ENCODE data around the gene SLC23A2.
A peak's percentile ranks its signal among the peaks of the same experiment; 100 is the strongest.

Gene SLC23A2

DNA sequence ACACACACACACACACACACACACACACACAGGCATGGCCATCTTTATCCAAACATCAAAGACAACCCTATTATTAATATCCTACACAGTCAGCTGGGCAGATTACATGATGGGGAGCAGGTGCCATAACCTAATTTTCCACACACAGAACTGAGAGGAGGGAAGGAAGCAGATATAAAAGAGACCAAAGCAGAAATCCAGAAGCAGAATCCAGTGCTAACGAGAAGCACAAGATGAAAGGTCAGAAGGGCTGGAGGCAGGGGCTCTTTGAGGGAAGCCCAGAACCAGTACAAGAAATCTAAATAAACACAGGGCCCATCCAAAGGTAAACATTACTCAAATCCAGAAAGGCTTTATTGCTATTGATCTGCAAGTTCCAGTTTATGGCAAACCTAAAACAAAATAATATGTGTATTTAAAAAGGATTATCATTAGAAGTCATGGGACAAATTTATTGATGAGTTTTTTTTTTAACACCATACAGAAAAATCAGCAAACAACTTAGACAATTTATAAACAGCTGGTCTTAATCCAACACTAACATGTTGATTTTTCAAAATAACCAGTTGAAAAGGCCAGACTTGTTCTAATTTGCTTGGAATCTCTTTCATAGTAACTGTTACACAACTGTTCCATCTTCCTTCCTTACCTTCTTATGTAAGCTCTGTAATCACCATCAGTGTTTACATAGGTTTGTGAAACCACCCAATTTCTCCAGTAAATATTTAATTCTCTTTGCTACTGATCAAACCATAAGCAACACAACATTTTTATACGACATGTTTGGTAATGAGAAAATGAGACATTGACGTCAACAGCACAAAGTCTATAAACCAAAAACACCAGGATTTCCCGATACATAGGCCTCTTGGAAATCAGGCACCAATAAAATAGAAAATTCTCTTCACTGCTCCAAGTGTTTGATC, 34.2 kb downstream of the SLC23A2 start:
- DNase-seq (ENCODE audit: low spot score) = no peak

DNA sequence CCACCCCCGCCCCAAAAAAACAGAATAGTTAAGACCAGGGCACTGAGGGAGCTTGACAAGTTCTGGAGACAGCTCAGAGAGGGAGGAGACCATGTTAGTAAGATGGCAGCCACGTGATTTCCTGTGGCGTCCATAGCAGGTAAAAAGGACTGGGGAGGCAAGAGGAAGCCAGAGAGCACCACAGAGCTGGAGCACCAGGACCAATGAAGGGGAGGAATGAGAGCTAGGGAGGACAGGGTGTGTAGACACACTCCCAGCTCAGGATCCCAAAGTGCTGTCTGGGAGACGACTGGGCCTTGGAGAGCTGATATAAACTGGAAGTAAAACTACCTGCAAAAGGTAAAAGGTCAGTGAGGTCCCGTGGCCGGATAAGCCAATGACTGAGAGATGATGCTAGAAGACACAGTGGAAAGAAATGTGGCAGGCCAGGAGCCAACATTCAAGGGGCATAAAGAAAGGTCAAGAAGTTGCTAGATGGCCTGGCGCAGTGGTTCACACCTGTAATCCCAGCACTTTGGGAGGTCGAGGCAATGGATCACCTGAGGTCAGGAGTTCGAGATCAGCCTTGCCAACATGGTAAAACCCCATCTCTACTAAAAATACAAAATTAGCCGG, 39.0 kb downstream of the SLC23A2 start:
- no peak for DNase-seq (ENCODE audit: low spot score)

DNA sequence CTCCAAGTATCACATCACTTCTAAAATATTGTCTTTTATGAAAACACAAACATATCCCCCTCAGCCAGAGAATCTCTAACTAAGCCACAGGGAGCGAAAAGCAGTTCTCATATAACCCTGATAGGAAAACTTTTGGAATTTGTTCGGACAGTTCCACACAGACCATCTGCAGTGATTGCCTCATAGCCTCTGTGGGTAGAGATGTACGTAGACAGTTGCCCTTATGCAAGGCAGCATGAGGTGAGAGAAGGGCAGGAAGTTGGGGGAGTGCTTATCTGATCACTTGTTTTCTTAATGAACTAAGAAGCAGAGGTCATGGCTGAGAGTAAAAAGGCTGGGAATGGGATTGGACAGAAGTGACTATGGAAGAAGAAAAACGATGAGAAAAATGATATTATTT, 39.6 kb downstream of the SLC23A2 start:
- no peak for DNase-seq (ENCODE audit: low spot score)

DNA sequence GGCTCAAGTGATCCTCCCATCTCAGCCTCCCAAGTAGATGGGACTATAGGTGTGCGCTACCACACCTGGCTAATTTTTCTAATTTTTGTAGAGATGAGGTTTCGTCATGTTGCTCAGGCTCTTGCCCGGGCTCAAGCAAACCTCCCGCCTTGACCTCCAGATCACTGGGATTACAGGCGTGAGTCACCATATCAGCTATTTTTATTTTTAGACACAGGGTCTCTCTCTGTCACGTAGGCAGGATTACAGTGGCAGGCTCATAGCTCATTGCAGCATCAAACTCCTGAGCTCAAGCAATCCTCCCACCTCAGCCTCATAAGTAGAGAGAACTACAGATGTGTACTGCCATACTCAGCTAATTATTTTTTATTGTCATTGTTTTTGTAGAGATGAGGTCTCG, 41.7 kb downstream of the SLC23A2 start:
- DNase-seq (ENCODE audit: low spot score) = no peak

DNA sequence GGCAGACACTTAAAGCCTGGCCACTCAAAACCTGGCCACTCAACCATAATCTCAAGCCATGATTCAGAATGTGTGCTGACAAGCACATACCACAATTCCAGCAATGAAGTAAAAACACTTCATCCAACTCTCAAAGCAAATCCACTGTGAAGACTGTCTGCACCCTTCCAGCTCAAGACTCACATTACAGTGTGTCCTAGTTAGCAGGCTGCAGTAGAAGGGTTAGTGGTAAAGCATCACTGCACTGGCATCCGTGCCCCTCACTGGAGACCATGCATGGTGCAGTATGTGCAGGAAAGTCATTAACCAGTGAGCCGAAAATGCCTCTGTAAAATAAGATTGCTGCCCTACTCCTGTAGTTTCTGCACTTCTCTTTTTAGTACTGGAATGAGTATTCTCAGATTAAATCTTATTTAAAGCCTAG, 43.4 kb downstream of the SLC23A2 start:
- no peak for DNase-seq (ENCODE audit: low spot score)

DNA sequence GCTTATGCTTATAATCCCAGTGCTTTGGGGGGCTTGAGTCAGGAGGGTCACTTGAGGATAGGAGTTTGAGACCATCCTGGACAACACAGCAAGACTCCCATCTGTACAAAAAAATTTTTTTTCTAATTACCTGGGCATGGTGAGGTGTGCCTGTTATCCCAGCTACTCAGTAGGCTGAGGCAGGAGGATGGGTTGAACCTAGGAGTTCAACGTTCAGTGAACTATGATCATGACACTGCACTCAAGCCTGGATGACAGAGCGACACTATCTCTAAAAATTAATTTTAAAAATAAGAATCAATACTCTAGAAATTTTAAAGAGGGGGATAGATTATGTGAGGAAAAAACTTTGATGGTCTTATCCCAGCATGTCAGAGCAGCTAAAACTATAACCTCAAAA, 44.1 kb downstream of the SLC23A2 start:
- no peak for DNase-seq (ENCODE audit: low spot score)

DNA sequence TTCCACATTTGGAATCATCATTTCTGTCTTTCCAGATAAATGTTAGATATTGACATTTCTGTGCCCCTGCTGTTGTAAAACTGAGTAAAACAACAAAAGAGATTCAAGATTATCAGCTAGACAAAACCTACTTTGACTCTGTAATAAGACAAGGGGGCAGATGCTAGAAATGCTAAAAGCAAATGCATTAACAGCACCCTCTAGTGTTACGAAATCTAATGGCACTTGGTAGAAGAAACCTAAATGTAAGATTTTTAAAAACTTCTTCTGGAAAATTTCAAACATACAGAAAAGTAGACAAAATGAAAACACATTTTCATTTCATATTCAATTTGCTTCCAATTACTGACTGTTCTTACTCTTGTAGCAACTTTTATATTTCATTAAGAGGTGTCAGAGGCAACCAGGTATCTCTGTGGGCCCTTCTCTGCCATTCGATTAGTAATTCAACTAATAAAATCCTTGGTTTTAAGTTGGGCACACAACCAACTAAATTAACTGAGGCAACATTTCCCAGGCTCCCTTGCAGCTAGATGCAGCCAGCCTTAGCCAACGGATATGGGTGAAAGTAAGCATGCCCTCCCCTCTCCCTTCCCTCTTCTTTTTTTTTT, 45.0 kb downstream of the SLC23A2 start:
- peak; percentile 84 for DNase-seq (ENCODE audit: low spot score)

DNA sequence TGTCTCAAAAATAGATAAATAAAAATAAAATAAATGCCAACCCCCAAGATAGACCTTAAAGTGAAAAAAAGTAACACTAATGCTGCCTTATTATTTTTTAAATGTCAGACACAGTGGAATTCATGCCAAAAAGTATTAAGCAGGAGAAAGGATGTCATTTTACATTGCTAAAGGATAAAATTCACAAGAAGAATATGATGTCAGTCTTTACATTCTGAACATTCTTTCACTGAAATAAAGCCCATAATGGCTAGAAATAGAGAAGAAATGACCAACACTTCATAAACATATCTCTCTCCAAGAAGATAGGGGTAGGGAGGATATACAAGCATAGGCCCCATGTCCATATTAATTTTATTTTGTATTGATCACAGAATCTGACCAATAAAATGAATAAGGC, 47.4 kb downstream of the SLC23A2 start:
- no peak for DNase-seq (ENCODE audit: low spot score)

DNA sequence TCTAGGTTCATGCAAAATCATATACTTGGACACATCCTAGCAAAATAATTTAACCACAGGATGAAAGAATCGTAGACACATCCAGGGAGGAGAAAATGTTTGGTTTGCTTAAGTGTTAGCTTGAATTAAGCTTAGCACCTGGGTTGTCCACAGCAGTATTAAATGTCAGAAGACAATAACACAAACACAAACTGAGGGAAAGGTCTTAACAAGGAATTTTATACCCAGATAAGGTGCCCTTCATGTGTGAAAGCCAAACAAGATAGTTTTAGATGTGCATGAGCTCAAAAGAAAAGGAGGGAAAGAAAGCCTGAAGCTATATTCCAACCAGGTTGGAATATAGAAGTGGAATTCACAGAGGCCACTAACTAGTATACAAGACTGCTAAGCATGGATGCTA, 49.1 kb downstream of the SLC23A2 start:
- no peak for DNase-seq (ENCODE audit: low spot score)

DNA sequence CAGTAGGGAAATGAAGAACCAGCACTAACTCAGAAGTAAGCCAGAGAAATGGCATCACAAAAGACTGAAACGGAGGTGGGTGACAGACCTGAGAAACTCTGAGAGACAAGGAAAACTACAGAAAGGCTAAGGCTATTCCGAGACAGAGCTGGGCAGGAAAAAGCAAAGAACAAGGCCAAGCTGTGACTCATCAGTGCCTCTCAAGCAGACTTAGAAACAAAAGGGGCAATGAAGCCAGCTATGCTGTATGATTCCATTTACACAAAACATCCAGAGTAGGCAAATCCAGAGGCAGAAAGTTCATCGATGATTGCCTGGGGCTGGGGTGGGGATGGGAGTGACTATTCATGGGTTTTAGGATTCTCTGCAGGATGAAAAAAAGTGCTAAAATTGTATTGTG, 50.0 kb downstream of the SLC23A2 start:
- peak; percentile 78 for DNase-seq (ENCODE audit: low spot score)

DNA sequence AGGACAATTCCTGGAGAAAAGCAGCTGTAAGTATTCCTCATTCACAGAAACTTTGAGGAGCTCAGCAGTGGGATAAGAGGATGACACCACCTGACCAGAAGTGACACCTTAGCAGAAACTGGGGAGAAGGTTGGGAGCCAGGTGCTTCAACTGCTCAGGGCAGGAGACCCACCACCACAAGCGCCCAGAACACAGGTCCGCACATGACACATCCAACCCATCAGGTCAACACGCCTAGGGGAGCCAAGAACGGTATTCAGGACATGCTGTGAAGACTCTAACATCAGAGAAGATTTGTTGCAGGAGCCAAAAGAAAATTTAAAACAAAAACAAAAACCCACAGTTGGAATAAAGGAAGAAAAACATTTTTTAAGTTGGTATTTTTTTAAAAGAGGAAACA, 50.5 kb downstream of the SLC23A2 start:
- DNase-seq (ENCODE audit: low spot score) = no peak

DNA sequence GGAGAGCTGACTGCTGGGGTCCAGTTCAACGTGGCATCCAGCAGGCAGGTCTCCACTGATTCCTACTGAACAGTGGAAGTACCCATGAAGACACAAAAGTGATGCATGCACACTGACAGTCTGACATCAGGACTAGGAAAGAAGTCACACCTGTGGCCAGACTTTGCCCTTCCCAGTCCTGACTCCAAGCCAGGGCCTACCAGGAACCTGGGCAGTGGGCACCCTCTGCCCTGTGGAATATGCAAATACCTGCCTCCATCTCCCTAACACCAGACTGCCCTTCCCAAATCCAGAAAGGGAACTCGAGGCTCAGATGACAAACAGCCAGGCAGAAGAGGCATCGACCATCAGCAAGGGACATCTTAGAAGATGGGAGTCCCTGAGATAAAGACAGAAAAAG, 50.9 kb downstream of the SLC23A2 start:
- DNase-seq (ENCODE audit: low spot score) = no peak

DNA sequence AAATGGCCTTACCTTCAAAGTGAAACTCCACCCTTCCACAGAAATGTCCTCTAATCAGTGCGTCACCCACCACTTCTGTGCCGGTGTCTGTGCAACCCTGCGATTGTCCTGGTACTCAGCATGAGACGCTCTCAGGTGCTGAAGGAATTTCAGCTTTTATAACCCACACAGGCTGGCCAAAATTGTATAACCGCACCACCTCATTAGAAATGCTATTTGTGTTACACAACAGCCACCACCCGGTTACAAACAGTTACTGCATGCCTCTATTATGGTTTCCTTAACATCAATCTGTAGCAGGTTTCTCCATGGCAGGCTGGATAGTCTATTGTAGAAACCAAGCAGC, 51.5 kb downstream of the SLC23A2 start:
- peak; percentile 82 for DNase-seq (ENCODE audit: low spot score)

DNA sequence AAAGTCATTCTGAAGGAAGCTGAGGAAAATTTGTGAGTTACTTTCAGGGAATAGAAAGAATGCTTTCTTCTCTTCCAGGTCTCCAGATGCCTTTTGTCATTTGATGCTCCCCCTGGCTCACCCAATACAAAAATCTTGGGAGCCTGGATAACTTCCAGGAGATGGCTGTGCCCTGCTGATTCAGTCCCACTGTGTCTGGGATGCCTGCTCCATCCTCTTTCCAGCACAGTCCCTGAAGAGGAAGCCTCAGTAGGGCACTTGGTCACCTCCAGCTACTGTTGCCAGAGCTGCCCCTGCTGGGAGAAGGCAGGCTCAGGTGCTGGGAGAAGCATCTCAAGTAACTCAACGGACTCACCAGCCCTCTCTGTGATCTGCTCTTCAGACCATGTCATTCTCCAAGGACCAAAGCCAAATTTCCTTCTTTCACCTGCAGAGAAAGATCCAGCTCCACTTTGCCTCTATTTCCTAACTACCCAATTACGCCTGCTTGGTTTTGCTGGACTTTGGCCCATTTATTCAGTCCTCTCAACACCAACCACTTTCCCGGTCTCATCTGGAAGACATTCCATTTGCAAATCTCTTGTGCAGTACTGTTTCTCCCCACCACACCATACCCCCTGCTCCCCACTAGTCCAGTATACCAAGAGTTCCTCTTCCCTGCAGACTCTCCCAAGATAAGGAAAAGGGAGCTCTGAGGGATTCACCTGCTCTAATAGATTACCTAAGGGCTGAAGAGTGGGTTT, 53.3 kb downstream of the SLC23A2 start:
- DNase-seq (ENCODE audit: low spot score) = no peak

DNA sequence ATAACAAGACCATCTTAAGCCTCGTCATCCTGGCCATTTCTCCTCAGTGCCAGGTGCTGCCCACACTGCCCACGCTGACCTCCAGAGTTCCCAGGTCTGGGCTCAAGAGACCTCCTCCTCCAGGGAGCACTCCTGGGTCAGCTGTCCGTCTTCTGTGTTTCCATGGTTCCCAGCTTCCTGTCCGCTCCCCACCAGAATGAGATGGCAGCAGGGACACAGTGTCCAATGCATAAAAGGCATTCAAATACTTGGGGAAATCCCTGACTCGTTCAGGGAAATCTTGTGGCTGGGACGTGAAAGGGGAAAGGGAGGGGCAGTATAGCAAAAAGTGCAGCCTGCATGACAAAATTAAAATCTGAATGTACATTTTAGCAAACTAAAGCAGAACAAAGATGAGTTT, 54.3 kb downstream of the SLC23A2 start:
- no peak for DNase-seq (ENCODE audit: low spot score)

DNA sequence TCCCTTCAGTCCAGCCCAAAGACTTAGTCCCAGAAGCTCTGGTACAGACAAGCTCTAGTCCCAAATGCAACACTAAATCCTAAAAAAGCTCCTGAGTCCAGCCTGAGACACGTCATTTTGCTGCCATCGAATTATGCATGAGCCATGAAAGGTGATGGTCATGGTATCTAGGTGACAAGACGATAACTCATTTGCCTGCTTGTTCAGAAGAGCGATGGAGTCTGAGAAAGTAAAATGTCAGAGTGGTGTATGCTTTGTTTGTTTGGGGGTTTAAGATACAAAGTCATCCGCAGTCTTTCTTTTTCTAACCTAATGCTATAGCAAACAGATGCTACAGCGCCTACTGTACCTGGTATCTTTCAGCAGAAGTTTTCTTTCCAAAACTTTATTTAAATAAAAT, 54.7 kb downstream of the SLC23A2 start:
- DNase-seq (ENCODE audit: low spot score) = no peak

DNA sequence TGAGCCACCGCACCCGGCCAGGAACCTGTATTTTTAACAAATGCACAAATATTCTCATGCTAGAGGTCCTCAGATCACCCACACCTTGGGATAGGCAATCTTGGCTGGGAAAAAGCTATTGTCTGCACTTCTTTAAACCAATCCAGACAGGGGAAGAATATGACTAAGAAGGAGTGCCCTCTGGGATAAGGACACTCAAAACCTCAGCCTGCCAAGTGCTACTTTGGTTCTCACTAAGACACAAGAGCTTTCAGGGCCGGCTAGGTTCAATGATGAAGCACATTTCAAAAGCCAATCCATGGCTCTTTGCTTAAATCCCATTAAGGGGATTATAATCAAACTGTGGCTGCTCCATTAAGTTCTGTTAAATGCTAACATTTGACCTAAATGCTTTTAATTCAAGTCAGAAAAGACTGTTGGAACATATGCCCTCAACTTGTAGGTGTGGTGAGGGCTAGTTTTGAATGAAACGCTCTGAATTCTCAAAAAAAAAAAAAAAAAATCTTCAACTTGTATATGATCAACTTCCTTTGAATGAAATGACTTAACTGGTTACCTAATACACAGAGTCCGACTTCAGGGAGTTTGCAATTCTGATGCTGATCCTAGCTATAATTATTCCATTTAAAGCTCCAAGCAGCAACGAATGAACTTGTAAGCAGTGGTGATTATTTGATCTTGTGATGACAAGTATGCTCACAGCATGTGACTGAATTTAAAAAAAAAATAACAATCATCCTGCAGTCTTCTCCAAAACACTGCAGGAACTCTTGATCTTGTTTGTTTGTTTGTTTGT, 56.6 kb downstream of the SLC23A2 start:
- no peak for DNase-seq (ENCODE audit: low spot score)

DNA sequence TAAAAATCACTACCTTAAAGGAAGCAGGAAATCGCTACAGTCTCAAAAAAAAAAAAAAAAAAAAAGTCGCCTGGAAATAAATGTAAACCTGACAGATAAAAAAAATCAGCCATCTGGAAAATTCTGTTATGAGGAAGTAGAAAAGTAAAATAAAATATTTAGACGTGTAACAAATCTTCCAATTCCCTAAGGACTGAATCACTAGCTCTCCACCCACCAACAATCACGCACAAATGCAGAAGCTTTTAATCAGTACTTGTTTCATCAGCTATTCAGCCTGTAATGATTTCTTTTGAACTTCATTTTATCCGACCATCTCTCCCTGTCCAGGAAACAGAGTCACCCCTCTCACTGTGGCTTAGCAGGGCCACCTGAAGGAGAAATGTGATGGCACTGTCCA, 59.0 kb downstream of the SLC23A2 start:
- DNase-seq (ENCODE audit: low spot score) = no peak

DNA sequence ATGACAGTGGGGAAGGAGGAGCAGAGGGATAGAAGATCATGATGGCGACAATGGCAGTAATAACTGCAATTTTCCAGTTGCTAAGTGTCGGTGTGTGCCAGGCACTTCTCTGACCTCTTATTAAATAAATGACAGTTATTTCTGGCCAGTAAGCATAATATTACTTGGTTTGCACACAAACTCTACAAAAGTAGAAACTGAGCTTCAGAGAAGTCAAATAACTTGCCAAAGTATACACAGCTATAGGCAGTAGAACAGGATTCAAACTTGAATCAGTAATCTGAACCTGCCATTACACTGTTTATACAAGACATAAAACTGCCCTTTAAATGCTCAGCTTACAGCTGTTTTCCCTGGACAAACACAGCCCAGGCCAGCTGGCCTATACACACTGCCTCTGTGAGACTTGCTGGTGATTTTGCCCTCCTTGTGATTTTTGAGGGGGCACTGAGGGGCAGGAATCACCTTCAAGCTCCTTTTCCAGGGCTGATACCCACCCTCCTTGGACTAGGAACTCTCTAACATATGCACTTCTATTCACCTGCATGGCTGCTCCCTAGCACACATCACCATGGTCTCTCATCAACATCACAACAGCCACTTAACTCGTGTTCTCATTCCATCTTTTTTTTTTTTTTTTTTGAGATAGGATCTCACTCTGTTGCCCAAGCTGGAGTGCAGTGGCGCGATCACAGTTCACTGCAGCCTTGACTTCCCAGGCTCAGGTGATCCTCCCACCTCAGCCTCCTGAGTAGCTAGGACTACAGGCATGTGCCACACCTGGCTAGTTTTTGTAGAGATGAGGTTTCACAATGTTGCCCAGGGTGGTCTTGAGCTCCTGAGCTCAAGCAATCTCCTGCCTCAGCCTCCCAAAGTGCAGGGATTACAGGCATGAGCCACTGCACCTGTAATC, 63.6 kb downstream of the SLC23A2 start:
- DNase-seq (ENCODE audit: low spot score) = no peak

DNA sequence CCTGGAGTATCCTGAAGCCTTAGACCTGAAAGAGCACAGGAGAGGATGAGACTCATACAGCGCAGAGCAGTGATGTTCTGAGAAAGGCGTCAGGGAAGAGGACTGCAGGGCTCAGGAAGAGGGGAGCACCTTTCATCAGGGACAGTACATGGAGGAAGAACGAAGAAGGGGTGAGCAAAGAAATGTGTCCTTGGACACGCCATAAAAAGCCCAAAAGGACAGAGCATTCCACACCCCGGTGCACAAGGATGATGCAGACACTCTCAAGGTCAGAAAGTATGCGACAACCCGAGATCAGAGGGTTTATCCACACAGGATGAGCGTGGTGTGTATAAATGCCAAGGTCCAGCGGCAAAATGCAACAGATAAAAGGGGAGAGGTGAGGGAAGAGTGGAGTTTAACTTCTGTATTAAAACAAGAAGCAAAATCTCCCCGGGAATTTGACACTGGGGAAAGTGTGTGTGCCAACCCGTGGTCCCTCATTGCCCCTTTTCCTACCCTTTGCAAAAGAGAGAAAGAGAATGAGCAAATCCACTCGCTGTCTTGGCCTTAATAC, 64.4 kb downstream of the SLC23A2 start:
- no peak for DNase-seq (ENCODE audit: low spot score)

Measured in Ammon's horn (tissue), 1 donor.